CD4-positive, alpha-beta T cell treated with Interleukin-6 for 4 hours (primary cell): Measurements from ENCODE around the gene TBCD.

Experiments
- DNase-seq: peaks from one replicate; pipeline ENCODE4 v3.0.0-alpha.2; 2020; ENCODE audit warnings: mixed read lengths

TBCD gene

DNA sequence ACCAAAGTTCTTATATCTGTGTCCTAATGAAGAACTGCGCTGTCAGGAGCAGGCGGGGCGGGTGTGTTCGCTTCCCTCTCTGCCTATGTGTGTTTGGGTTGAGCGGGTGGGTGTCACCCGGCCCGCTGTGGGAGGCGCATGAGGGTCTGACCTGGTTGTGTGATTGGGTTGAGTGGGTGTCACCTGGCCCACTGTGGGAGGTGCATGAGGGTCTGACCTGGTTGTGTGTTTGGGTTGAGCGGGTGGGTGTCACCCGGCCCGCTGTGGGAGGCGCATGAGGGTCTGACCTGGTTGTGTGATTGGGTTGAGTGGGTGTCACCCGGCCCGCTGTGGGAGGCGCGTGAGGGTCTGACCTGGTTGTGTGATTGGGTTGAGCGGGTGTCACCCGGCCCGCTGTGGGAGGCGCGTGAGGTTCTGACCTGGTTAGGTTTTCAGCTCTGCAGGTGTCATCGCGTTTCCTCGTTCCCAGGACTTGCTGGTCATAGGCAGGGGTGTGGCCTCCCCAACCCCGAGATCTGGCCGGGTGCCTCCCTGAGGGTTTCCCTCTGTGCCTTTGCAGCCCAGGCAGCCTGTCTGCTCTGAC, 157.5 kb downstream of the TBCD start:
- peak; percentile 44 for DNase-seq

DNA sequence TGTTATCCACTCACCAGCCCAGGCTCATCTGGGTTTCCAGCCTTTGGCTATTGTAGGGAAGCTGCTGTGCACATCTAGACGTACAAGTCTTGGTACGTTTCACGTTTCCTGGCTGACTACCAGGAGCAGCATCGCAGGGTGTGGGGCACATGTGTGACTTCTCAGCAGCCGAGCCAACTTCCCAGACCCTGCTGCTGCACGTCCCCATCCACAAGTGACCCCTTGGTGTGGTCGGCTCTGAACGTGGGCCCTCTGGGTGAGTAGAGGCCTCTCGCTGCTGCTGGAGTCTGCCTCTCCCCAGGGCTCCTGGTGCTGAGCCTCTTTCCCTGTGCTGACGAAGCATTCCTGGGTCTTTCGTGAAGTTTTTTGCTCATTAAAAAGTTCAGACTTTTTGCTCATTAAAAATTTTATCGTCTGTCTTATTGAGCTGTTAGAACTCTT, 158.2 kb downstream of the TBCD start:
- DNase-seq = no peak

- DNase-seq = no peak
Observed at GRCh38 chr17:82910770-82911169, 158.9 kb downstream of the TBCD start.

GRCh38 chr17:82911822-82912221, 160.0 kb downstream of the TBCD start:
- no peak for DNase-seq

GRCh38 chr17:82912484-82913089, 160.7 kb downstream of the TBCD start:
- no peak for DNase-seq

DNA sequence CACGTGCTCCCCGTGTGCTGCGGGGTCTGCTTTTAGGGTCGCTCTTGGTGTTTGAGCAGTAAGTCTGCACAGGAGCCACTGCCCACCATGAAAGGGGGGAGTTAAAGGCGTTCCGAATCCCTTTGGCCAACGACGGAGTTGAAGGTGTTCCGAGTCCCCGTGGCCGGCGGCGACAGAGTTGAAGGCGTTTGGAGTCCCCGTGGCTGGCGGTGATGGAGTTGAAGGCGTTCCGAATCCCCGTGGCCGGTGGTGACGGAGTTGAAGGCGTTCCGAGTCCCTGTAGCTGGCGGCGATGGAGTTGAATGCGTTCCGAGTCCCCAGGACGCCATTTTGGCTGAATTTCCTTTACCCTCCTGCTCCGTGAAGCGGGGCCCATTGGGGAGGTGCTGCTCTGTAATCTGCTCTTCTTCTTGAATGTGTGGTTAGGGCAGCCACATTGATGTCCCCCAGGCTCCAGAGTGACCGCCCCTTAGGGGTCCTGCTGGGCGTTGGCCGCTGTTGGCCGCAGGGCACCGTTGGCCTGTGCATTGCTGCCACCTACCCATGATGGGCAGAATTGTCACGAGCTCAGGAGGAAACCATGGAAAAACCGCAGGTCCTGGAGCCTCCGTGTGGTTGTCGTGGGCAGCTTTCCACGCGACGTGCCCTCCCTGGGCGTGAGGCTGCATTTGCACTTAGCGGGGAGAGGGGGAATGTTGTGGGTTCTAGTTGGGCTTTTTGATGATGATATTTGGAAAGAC, 161.6 kb downstream of the TBCD start:
- DNase-seq = peak; percentile 24

DNA sequence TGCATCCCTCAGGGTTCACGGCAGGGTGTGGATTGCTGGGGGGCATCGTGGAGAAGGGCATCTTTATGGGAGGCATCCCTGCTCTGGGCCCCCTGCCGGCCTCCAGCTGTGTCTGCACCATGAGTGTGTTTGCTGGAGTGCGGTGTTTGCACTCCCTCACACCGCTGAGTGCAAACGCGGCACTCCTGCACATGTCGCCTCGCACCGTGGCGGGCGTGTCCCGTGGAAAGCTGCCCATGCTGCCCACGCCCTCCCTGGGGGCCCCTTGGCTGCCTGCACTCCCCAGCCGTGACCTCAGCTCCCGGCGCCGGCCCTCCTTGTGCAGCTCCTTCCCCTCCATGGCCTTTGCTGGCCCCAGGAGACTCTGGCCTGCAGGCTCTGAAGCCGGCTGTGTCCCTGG, 162.5 kb downstream of the TBCD start:
- DNase-seq = no peak

GRCh38 chr17:82915010-82915756, 163.3 kb downstream of the TBCD start:
- DNase-seq = no peak

- DNase-seq = no peak
Observed at GRCh38 chr17:82915757-82916027, 163.8 kb downstream of the TBCD start.

- DNase-seq = peak; percentile 60
Observed at GRCh38 chr17:82917699-82918345, 166.0 kb downstream of the TBCD start.

DNA sequence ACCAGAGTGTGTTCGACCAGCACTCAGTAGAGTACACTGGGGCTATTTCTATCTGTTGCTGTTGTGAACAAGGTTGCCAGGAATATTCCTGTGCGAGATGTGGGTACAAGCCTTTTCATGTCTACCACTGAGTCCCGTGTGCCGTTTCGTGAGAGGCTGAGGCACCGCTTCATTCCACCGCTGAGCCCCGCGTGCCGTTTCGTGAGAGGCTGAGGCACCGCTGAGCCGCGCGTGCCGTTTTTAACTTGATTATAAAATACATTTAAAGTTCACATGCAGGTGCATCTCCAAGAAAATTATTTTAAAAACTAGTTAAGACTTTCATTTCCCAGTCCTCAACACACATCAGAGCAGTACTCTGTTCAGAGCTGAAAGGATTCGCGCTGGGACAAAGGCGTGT, 166.6 kb downstream of the TBCD start:
- no peak for DNase-seq

- DNase-seq = no peak
Observed at GRCh38 chr17:82920150-82920549, 168.3 kb downstream of the TBCD start.

- no peak for DNase-seq
Observed at GRCh38 chr17:82920715-82921114, 168.8 kb downstream of the TBCD start.

DNA sequence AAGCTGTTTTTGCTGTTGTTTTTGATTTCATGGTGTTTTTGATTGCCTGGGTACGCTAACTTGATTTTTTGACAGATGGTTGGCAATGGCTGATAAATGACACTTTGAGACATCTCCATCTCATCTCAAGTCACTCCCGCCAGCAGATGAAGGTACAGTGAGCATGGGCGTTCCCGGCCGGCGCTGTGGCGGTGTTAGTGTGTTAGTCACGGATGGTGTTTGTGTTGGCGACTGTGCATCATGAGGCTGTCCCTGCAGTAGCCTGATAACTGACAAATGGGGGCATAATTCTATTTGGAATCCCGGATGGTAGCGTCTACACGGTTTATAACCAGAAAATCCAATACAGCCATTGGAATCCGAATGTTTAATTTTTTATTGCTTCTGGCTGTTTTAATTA, 169.6 kb downstream of the TBCD start:
- DNase-seq = no peak

- no peak for DNase-seq
Observed at GRCh38 chr17:82922646-82923045, 170.8 kb downstream of the TBCD start.

DNA sequence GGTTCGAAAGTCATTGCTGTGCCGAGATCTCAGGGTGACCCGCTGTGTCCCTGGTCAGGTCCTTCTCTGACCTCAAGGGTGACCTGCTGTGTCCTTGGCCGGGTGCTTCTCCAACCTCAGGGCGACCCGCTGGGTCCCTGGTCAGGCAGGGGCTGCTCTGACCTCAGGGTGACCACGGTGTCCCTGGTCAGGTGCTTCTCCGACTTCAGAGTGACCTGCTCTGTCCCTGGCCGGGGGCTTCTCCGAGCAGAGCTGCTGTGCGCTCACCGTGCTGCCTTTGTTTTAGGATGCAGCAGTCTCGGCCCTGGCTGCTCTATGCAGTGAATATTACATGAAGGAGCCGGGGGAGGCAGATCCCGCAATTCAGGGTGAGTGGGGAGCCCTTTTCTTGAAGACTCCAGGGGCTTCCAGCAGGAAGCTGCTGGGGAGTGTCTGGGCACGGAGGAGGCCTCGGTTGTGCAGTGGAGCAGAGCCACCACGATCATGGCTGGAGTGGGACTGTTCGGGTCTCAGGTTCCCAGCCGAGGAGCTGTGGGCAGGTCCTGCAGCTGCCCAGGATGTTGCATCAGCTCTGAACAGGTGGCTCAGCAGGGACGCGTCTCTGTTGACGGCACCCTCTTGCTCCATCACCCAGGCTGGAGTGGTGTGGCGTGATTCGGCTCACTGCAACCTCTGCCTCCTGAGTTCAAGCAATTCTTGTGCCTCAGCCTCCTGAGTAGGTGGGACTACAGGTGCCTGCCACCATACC, 171.7 kb downstream of the TBCD start:
- no peak for DNase-seq

DNA sequence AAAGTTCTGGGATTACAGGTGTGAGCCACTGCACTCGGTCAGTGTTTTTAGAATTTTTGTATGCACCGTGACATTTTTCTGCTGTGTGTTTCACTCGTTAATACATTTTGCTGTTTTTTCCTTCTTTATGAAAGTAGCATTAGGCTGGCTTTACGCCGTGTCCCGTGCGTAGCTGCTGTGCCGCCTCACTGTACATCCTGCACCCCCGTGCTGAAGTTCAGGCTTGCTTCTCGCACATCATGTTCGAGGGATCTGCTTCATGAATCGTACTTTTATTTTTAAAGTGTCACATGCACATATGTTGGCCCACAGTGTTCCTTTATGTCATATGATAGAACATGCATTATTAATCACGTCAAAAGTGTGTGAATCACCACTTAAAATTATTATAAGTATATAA, 172.3 kb downstream of the TBCD start:
- DNase-seq = no peak

GRCh38 chr17:82924812-82925211, 172.9 kb downstream of the TBCD start:
- DNase-seq = no peak

DNA sequence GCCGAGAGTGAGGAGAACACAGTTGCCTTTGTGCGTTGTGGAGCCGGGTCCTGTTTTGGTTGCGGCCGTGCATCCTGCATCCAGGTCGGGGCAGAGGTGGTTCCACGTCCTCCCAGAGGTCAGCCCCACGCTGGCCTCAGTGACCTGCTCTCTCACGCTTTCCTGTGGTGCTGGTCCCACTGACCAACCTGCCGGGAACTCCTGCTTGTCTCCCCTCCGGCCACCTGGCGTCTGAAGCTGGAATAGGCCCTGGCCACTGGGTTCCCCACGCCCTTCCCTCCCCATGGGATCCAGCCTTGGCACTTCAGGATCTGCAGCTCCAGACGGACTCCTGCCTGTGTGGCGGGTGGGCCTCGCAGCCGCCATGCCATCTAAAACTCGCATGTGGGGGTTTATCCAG, 173.5 kb downstream of the TBCD start:
- no peak for DNase-seq

- no peak for DNase-seq
Observed at GRCh38 chr17:82926081-82926480, 174.2 kb downstream of the TBCD start.

DNA sequence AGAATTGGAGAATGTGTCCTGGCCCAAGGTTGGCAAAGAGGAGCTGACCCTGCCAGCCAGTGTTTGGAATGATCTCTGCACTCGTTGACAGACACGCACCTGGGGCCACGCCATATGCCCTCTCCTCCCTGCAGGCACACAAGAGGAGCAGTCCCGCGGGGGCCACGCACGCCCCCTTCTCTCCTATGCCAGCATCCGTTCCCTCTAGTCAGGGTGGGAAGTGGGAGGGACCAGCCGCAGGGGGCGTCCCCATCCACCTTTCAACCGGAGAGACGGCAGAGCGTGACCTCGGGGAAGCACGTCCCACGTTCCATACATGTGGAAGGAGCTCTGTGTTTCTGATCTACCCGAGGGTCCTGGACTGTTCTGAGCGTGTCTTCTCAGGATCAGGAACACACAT, 174.9 kb downstream of the TBCD start:
- DNase-seq = no peak

DNA sequence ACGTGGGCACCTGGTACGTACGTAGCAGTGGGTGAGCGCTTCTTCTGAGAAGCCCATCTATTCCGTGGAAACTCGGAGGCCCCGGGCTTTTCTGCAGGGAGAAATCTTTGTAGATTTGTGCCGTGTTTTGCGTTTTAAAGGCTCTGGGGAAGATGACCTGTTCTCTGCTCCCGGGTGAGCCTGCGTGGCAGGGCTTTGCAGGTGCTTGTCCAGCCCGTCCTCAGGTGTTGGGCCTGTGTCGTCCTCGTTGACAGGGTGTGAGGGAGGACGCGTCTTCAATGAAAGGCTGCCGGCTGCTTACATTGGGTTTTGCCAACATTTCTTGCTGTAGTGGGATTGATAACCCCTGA, 175.4 kb downstream of the TBCD start:
- no peak for DNase-seq
